HFF-Myc (cell line): ENCODE data around the gene UGT1A3.

Experiments
- DNase-seq: peaks from one replicate; pipeline ENCODE4 v3.0.0-alpha.2; 2011; ENCODE audit warnings: low read depth; ENCODE audit errors: extremely low read depth
- H3K4me3 ChIP-seq: replicated peaks from 2 replicates; pipeline ENCODE4 v1.5.1; 2011; ENCODE audit warnings: low read depth, mild to moderate bottlenecking, control low read depth, low read length
- TF ChIP-seq, protein P1 (sequence below): IDR thresholded peaks from 2 replicates; pipeline ENCODE4 v1.5.1; 2012; ENCODE audit warnings: mild to moderate bottlenecking, low read depth, low read length, control low read depth; ENCODE audit errors: missing control alignments

Gene UGT1A3

DNA sequence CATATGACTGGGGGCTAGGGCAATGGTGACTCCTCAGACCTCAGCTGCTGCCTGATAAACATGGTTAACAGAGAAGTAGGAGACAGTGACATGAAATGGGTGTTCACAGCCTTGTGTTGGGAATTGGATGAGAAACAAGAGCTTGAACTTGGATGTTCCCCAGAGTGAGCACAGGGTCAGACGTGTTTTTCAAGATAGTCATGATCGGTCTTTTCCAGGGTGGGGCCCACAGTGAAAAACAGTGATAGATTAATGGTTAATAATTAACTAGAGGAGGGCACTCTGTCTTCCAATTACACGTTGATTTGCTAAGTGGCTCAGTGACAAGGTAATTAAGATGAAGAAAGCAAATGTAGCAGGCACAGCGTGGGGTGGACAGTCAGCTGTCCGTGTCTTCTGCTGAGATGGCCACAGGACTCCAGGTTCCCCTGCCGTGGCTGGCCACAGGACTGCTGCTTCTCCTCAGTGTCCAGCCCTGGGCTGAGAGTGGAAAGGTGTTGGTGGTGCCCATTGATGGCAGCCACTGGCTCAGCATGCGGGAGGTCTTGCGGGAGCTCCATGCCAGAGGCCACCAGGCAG lies at the start of gene UGT1A3:
Gene UGT1A3, plus strand, starts transcription at position 320 of the 579 bp plus-strand sequence. Its CDS starts 85 bp downstream, at position 405.
- H3K4me3 ChIP-seq = no peak within 1 kb of the TSS
- no peak for DNase-seq
- TF ChIP-seq, protein P1, sequence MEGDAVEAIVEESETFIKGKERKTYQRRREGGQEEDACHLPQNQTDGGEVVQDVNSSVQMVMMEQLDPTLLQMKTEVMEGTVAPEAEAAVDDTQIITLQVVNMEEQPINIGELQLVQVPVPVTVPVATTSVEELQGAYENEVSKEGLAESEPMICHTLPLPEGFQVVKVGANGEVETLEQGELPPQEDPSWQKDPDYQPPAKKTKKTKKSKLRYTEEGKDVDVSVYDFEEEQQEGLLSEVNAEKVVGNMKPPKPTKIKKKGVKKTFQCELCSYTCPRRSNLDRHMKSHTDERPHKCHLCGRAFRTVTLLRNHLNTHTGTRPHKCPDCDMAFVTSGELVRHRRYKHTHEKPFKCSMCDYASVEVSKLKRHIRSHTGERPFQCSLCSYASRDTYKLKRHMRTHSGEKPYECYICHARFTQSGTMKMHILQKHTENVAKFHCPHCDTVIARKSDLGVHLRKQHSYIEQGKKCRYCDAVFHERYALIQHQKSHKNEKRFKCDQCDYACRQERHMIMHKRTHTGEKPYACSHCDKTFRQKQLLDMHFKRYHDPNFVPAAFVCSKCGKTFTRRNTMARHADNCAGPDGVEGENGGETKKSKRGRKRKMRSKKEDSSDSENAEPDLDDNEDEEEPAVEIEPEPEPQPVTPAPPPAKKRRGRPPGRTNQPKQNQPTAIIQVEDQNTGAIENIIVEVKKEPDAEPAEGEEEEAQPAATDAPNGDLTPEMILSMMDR = no peak

- no peak overlapping the region for H3K4me3 ChIP-seq
- TF ChIP-seq, protein P1 = no peak
- DNase-seq = no peak
Measured at GRCh38 chr2:233679196-233679595, 49.6 kb upstream of the UGT1A3 start.

GRCh38 chr2:233680361-233681045 lies 48.3 kb upstream of the UGT1A3 start:
- no peak for DNase-seq
- TF ChIP-seq, protein P1 = no peak
- H3K4me3 ChIP-seq = no peak overlapping the region

DNA sequence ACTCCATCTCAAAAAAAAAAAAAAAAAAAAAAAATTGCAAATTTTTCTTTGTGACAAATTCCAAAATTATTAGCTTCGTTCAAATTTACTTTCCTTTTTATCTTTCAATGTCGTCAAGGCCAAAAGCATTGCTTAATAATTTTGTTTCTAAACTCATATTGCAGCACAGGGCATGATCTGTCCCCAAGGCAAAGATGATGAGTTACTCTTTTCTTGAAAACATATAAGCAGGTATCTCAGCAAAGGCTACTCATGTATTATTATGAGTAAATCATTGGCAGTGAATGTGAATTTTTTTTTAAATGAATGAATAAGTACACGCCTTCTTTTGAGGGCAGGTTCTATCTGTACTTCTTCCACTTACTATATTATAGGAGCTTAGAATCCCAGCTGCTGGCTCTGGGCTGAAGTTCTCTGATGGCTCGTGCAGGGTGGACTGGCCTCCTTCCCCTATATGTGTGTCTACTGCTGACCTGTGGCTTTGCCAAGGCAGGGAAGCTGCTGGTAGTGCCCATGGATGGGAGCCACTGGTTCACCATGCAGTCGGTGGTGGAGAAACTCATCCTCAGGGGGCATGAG lies 47.2 kb upstream of the UGT1A3 start, which contains the start of gene UGT1A7:
Gene UGT1A7, plus strand, starts transcription at position 381 of the 579 bp plus-strand sequence. Its CDS starts 37 bp downstream, at position 418.
- H3K4me3 ChIP-seq = no peak within 1 kb of the TSS
- TF ChIP-seq, protein P1 = no peak
- DNase-seq = no peak

GRCh38 chr2:233684640-233685039 lies 44.2 kb upstream of the UGT1A3 start:
- TF ChIP-seq, protein P1 = no peak
- DNase-seq = no peak
- no peak overlapping the region for H3K4me3 ChIP-seq

DNA sequence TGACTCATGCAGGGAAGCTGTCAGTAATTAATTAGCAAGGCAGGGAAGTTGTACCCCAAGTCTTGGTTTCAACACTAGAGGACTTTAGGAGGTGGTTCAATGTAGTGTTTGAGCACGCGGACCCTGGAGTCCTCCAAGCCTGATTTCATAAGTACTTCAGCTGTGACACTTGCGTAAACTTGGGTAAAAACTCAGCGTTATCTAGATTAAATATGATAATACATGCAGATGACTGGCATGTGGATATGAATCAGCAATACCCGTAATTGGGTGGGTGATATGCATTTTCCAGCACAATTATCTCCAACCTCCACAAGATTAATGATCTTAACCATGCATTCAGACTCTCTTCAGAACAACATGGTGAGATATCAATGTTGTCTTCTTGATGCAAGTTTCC lies 41.9 kb upstream of the UGT1A3 start:
- no peak overlapping the region for H3K4me3 ChIP-seq
- DNase-seq = no peak
- TF ChIP-seq, protein P1 = no peak
